Peyer's patch (tissue), 4 donors: ENCODE measurements around the gene NTN5.

Experiments
- CTCF ChIP-seq, 6 experiments: fragments of 450-650 bp in 4 of 6; fragments of 200-600 bp in 2 of 6; sonication (generic) in 1 of 6; IDR thresholded peaks; one replicate each; pipeline ENCODE4 v1.5.1; 2017 to 2019; ENCODE audit warnings: antibody characterized with exemption in 6 of 6, mild to moderate bottlenecking in 3 of 6, moderate library complexity in 1 of 6
- POLR2A ChIP-seq, 2 donors: fragments of 450-650 bp; IDR thresholded peaks; one replicate each; pipeline ENCODE4 v1.5.1; 2017; ENCODE audit warnings: antibody characterized with exemption in 2 of 2, mild to moderate bottlenecking in 2 of 2, moderate library complexity in 2 of 2

GRCh38 chr19:48617146-48617937, 55.5 kb downstream of the NTN5 start:
- TF ChIP-seq POLR2A (IDR thresholded peaks at IDR 0.05) (no peak), CTCF (IDR thresholded peaks at IDR 0.05) (no peak)
